NCI-H2196 treated with DMSO at 0.1 percent for 48 hours (cell line): ENCODE results near the gene ZNF70.
"Not testable (repeated sequence)": the region's sequence is repeated elsewhere in the genome, so short reads cannot be mapped to it uniquely, and the experiment has no call there.

Source experiments
- DNase-seq: peaks from one replicate; lab custom pipeline; 2025; ENCODE audit not compliant: unreplicated experiment; lab: John Stamatoyannopoulos, UW

Gene ZNF70

GRCh38 chr22:23760056-23760455 is 9.1 kb upstream of the ZNF70 start:
- DNase-seq: no peak

- DNase-seq: no peak
Measured at GRCh38 chr22:23759566-23759965, 8.7 kb upstream of the ZNF70 start.

GRCh38 chr22:23756891-23757290 is 6.0 kb upstream of the ZNF70 start:
- no peak for DNase-seq

GRCh38 chr22:23755711-23756110 is 4.8 kb upstream of the ZNF70 start:
- DNase-seq: no peak

GRCh38 chr22:23754980-23755636 is 4.2 kb upstream of the ZNF70 start:
- no peak for DNase-seq

- no peak for DNase-seq
Measured at GRCh38 chr22:23754220-23754919, 3.5 kb upstream of the ZNF70 start, which contains the start of gene VPREB3. Gene VPREB3 (minus strand): TSS chr22:23754425. CDS start chr22:23754363, 62 bp downstream.

- DNase-seq: no peak
Measured at GRCh38 chr22:23753385-23753784, 2.5 kb upstream of the ZNF70 start.

- no peak for DNase-seq
Measured at GRCh38 chr22:23752750-23753149, 1.8 kb upstream of the ZNF70 start.

GRCh38 chr22:23752090-23752691 is 1.3 kb upstream of the ZNF70 start:
- no peak for DNase-seq

GRCh38 chr22:23751441-23751996 is 607 bp upstream of the ZNF70 start:
- DNase-seq: no peak

- DNase-seq: no peak
Measured at GRCh38 chr22:23750367-23750713, 572 bp downstream of the ZNF70 start.

- no peak for DNase-seq
Measured at GRCh38 chr22:23749841-23750301, 1.0 kb downstream of the ZNF70 start.

GRCh38 chr22:23745791-23746190 is 5.1 kb downstream of the ZNF70 start:
- no peak for DNase-seq

- no peak for DNase-seq
Measured at GRCh38 chr22:23744485-23744884, 6.4 kb downstream of the ZNF70 start.

GRCh38 chr22:23744001-23744400 is 6.9 kb downstream of the ZNF70 start:
- no peak for DNase-seq

GRCh38 chr22:23743303-23743705 is 7.6 kb downstream of the ZNF70 start:
- no peak for DNase-seq

GRCh38 chr22:23742505-23743264 is 8.2 kb downstream of the ZNF70 start:
- no peak for DNase-seq

- DNase-seq: no peak
Measured at GRCh38 chr22:23737696-23738095, 13.2 kb downstream of the ZNF70 start.

GRCh38 chr22:23728108-23728507 is 22.8 kb downstream of the ZNF70 start:
- not testable (repeated sequence) for DNase-seq

- no peak for DNase-seq
Measured at GRCh38 chr22:23722724-23723123, 28.2 kb downstream of the ZNF70 start.

- DNase-seq: no peak
Measured at GRCh38 chr22:23722160-23722559, 28.8 kb downstream of the ZNF70 start.
